ENCODE data around the gene EDAR. TPM values are rescaled to one million over a fixed set of nuclear protein-coding genes. Genes with fewer than 3 reads are reported as not detected.

The EDAR gene
- total RNA-seq, 1 experiment from 2014 or later, result 0.15 TPM

- TF ChIP-seq FOSL1 (IDR thresholded peaks at IDR 0.05; ENCODE audit: low read depth), result no peak
- TF ChIP-seq MAX (IDR thresholded peaks at IDR 0.05), result no peak
- TF ChIP-seq CTCF (IDR thresholded peaks at IDR 0.05 in 2 of 3, conservative IDR thresholded peaks at IDR 0.05 in 1 of 3; ENCODE audit: borderline replicate concordance in 1 of 3, insufficient read depth in 1 of 3, low read depth in 2 of 3, low read length in 2 of 3), result no peak
- TF ChIP-seq RAD21 (IDR thresholded peaks at IDR 0.05; ENCODE audit: low read depth), result no peak
- BruUV-seq (replicated peaks), result no TSS peak
- no peak for ATAC-seq
- Histone ChIP-seq H3K9me2 (ENCODE audit: insufficient read depth) (no peaks in the 10 kb centered on the region), H3K4me3 (replicated peaks in 1 of 2; ENCODE audit: low read depth in 1 of 2, low read length in 2 of 2) (no peak overlapping the region), H3K79me2 (ENCODE audit: insufficient read depth, low read length) (no peaks in the 10 kb centered on the region), H3K9me3 (ENCODE audit: control insufficient read depth in 1 of 2, insufficient read depth in 1 of 2, low read depth in 1 of 2, low read length in 2 of 2) (no peaks in the 10 kb centered on the region), H3K27ac (ENCODE audit: low read depth, low read length) (no peak overlapping the region), H3K36me3 (ENCODE audit: control insufficient read depth in 1 of 2, insufficient read depth in 2 of 2, low read length in 2 of 2) (no peaks in the 10 kb centered on the region), H3K27me3 (ENCODE audit: insufficient read depth, low read length) (peaks cover 11% of the 10 kb centered on the region; the same call in 1 of the 2 replicates), H3K9ac (ENCODE audit: low read length) (no peak overlapping the region), H3K4me1 (ENCODE audit: control insufficient read depth in 1 of 2, insufficient read depth in 2 of 2, low read length in 2 of 2) (peaks cover 0 to 2% of the 10 kb centered on the region in 2 experiments; a peak in 1 of 4 replicates), H3K4me2 (ENCODE audit: low read length) (no peak overlapping the region), H2AFZ (ENCODE audit: low read depth, low read length, poor library complexity, severe bottlenecking) (no peak overlapping the region), H4K20me1 (ENCODE audit: insufficient read depth) (no peaks in the 10 kb centered on the region)
- CTCF ChIA-PET, result no interaction called here
- RAD21 ChIA-PET (ENCODE audit: low non-redundant PET in 1 of 2, low total read pairs in 2 of 2, uncharacterized antibody in 2 of 2, unreplicated experiment in 2 of 2), result no interaction called here
- no peak for DNase-seq (ENCODE audit: low read depth, low spot score)
- intact Hi-C loops (cut with micrococcal nuclease), result no loop called here
- POLR2A ChIA-PET, result no interaction called here
Measured at GRCh38 chr2:109018452-109018851, 29.4 kb upstream of the EDAR start.

GRCh38 chr2:109017017-109017416 lies 28.0 kb upstream of the EDAR start:
- Histone ChIP-seq H3K27ac (ENCODE audit: low read depth, low read length) (no peak overlapping the region), H4K20me1 (ENCODE audit: insufficient read depth) (no peaks in the 10 kb centered on the region), H3K4me1 (ENCODE audit: control insufficient read depth in 1 of 2, insufficient read depth in 2 of 2, low read length in 2 of 2) (peaks cover 2 to 3% of the 10 kb centered on the region in 2 experiments; a peak in 1 of 4 replicates), H3K4me3 (replicated peaks in 1 of 2; ENCODE audit: low read depth in 1 of 2, low read length in 2 of 2) (no peak overlapping the region), H3K27me3 (ENCODE audit: insufficient read depth, low read length) (peaks cover 11% of the 10 kb centered on the region; the same call in 1 of the 2 replicates), H3K9me2 (ENCODE audit: insufficient read depth) (no peaks in the 10 kb centered on the region), H3K79me2 (ENCODE audit: insufficient read depth, low read length) (no peaks in the 10 kb centered on the region), H3K36me3 (ENCODE audit: control insufficient read depth in 1 of 2, insufficient read depth in 2 of 2, low read length in 2 of 2) (no peaks in the 10 kb centered on the region), H2AFZ (ENCODE audit: low read depth, low read length, poor library complexity, severe bottlenecking) (no peak overlapping the region), H3K4me2 (ENCODE audit: low read length) (no peak overlapping the region), H3K9ac (ENCODE audit: low read length) (no peak overlapping the region), H3K9me3 (ENCODE audit: control insufficient read depth in 1 of 2, insufficient read depth in 1 of 2, low read depth in 1 of 2, low read length in 2 of 2) (no peaks in the 10 kb centered on the region)
- ATAC-seq (no peak), DNase-seq (ENCODE audit: low read depth, low spot score) (no peak)
- intact Hi-C loops (cut with micrococcal nuclease), result no loop called here
- CTCF ChIA-PET, result no interaction called here
- POLR2A ChIA-PET, result no interaction called here
- RAD21 ChIA-PET (ENCODE audit: low non-redundant PET in 1 of 2, low total read pairs in 2 of 2, uncharacterized antibody in 2 of 2, unreplicated experiment in 2 of 2), result no interaction called here
- BruUV-seq (replicated peaks), result no TSS peak
- TF ChIP-seq JUND (IDR thresholded peaks at IDR 0.05), result no peak
- TF ChIP-seq YY1 (IDR thresholded peaks at IDR 0.05; ENCODE audit: extremely low read depth, insufficient replicate concordance, low read depth, low read length), result no peak
- TF ChIP-seq ZFX (IDR thresholded peaks at IDR 0.05), result no peak
- TF ChIP-seq EGR1 (IDR thresholded peaks at IDR 0.05; ENCODE audit: low read depth), result no peak
- TF ChIP-seq CBX3 (IDR thresholded peaks at IDR 0.05; ENCODE audit: low read depth), result no peak
- TF ChIP-seq MAX (IDR thresholded peaks at IDR 0.05), result no peak
